DOHH2 (cell line): ENCODE data around the gene MPND.

Experiments used
- CTCF ChIP-seq: fragments of 200-600 bp; sonication (generic); IDR thresholded peaks from one replicate; pipeline ENCODE4 v1.5.1; 2014; ENCODE audit warnings: antibody characterized with exemption, mild to moderate bottlenecking, low read depth, low read length; ENCODE audit not compliant: poor library complexity, severe bottlenecking
- EZH2phosphoT487 ChIP-seq: fragments of 200-600 bp; sonication (generic); IDR thresholded peaks from 2 replicates; pipeline ENCODE4 v1.6.1; 2017; ENCODE audit warnings: borderline replicate concordance, mild to moderate bottlenecking, antibody characterized with exemption, low read length, moderate library complexity, mixed read lengths

GRCh38 chr19:4363571-4364304 lies 20.4 kb downstream of the MPND start:
- TF ChIP-seq CTCF (no peak), EZH2phosphoT487 (no peak)
